Measurements from ENCODE around the gene SERINC5.

Gene SERINC5

DNA sequence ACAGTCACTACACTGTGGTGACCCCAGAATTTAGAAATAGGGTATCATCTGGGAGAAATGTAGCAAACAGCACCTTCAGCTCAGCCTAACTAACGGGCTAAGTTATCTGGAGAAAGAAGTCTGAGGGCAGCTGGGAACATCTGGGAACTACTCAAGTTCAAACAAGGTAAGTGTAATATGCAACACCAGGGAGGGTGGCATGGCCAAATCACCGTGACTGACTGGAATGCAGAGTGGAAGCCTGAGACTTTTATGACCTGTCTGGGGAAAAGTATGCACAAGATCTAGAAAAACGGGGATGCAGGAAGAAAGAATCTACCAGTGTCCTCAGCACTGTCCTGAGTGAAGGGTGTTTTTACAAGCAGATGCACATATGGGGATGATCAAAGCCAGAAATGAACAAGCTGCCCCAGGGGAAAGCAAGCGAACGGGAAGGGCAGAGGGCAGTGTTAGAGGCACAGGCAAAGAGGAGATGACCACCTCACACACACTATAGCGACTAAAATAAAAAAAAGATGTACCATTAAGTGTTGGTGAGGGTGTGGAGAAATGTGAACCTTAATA is 59.9 kb downstream of the SERINC5 start:
- H3K27ac ChIP-seq: no peak overlapping the region
- H3K36me3 ChIP-seq: no peaks in the 10 kb centered on the region

GRCh38 chr5:80194468-80194867 is 61.4 kb downstream of the SERINC5 start:
- no peaks in the 10 kb centered on the region for H3K9me3 ChIP-seq
- DNase-seq: no peak
- intact Hi-C loops (cut with DNase I; ENCODE audit: low total_unique reads): no loop called here
- H3K36me3 ChIP-seq: no peaks in the 10 kb centered on the region
- no peak overlapping the region for H3K4me3 ChIP-seq
- peaks cover 0 to 42% (median 29%) of the 10 kb centered on the region in 4 donors for H3K4me1 ChIP-seq
- no peak overlapping the region for H3K27ac ChIP-seq
- no peak for TF ChIP-seq CTCF (IDR thresholded peaks at IDR 0.05)
- no peaks in the 10 kb centered on the region for H3K27me3 ChIP-seq

More for the DNA sequence above, 59.9 kb downstream of the SERINC5 start:
- no peak overlapping the region for H3K4me3 ChIP-seq
- no peak for DNase-seq
- peaks cover 0 to 42% (median 29%) of the 10 kb centered on the region in 4 donors for H3K4me1 ChIP-seq
- intact Hi-C loops (cut with DNase I; ENCODE audit: low total_unique reads): no loop called here
- no peaks in the 10 kb centered on the region for H3K27me3 ChIP-seq
- H3K9me3 ChIP-seq: no peaks in the 10 kb centered on the region
- no peak for TF ChIP-seq CTCF (IDR thresholded peaks at IDR 0.05)

DNA sequence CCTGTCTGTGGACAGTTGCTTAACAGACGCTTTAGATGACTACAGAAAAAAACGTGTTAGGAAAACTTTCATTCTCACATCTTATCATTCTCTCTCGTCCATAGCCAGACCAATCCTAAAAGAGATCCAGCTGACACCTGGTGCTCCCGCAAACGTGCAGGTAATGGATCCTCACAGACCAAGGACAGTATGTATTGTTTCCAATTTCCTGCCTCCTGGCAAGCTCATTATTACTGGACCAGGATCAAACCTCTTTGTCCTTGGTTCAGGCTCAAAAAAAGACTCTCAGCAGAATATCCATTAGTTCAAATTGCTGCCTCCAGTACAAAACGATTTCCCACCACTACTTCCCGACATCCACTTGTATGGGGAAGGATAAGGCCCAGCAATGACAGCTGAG is 62.4 kb downstream of the SERINC5 start:
- Histone ChIP-seq H3K36me3 (no peaks in the 10 kb centered on the region), H3K4me3 (no peak overlapping the region), H3K9me3 (no peaks in the 10 kb centered on the region), H3K27me3 (no peaks in the 10 kb centered on the region), H3K4me1 (peaks cover 0 to 37% (median 28%) of the 10 kb centered on the region in 4 donors), H3K27ac (no peak overlapping the region)
- intact Hi-C loops (cut with DNase I; ENCODE audit: low total_unique reads): no loop called here
- DNase-seq: no peak
- TF ChIP-seq CTCF (IDR thresholded peaks at IDR 0.05): no peak

- no peaks in the 10 kb centered on the region for H3K36me3 ChIP-seq
- no peak for DNase-seq
- peaks cover 0 to 32% (median 26%) of the 10 kb centered on the region in 4 donors for H3K4me1 ChIP-seq
- no peak for TF ChIP-seq CTCF (IDR thresholded peaks at IDR 0.05)
- no peaks in the 10 kb centered on the region for H3K27me3 ChIP-seq
- peak overlapping the region; percentile 11 to 20 for H3K27ac ChIP-seq
- no peaks in the 10 kb centered on the region for H3K9me3 ChIP-seq
- intact Hi-C loops (cut with DNase I; ENCODE audit: low total_unique reads): no loop called here
- no peak overlapping the region for H3K4me3 ChIP-seq
Measured at GRCh38 chr5:80192507-80193241, 63.2 kb downstream of the SERINC5 start.

DNA sequence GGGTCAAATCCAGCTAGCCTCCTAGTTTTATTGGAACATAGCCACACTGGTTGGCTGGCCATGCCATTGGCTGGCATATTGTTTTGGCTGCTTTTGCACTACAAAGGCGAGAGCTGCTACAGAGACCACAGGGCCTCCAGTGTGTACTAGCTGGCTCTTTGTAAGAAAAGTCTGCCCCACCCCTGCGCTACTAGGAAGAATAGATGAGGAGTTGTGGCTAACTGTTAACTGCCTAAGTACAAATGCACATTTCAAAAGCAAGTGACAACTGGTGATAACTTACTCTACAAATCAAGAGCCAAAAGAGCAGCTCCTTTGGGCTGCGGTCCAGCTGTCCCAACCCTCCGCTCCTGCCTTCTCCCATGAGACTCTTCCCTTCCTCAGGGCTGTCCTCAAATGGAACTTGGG is 63.9 kb downstream of the SERINC5 start:
- Histone ChIP-seq H3K4me3 (no peak overlapping the region), H3K36me3 (no peaks in the 10 kb centered on the region), H3K27me3 (no peaks in the 10 kb centered on the region), H3K4me1 (peaks cover 0 to 38% (median 25%) of the 10 kb centered on the region in 4 donors), H3K9me3 (no peaks in the 10 kb centered on the region), H3K27ac (peak overlapping the region; percentile 11 to 46)
- intact Hi-C loops (cut with DNase I; ENCODE audit: low total_unique reads): no loop called here
- DNase-seq: no peak
- TF ChIP-seq CTCF (IDR thresholded peaks at IDR 0.05): no peak
